IMR-90 (cell line): Measurements from ENCODE around the gene CEP63. TPM values are rescaled to one million over a fixed set of nuclear protein-coding genes. Genes with fewer than 3 reads are reported as not detected.

Experiments used
- ATAC-seq: fragments of 200-7000 bp; cut with Tn5 transposase; 2 replicates; pipeline ENCODE4 v1.9.1; 2020; ENCODE audit warnings: low read depth, mild to moderate bottlenecking, moderate library complexity
- BruUV-seq: library from RNA; stranded (reverse); fragments of 400-500 nt; replicated peaks from 2 replicates; lab custom pipeline; 2021; lab: Mats Ljungman, UMichigan
- CTCF ChIA-PET: fragments of 300-600 bp; formaldehyde crosslinking; extraction: SDS; loops from one replicate; lab custom pipeline; 2021; ENCODE audit warnings: antibody characterized with exemption; lab: Yijun Ruan, JAX
- POLR2A ChIA-PET: fragments of 300-600 bp; sonication (Branson Sonifier 250); formaldehyde crosslinking; loops from one replicate; lab custom pipeline; 2022; ENCODE audit warnings: antibody characterized with exemption; ENCODE audit not compliant: unreplicated experiment; lab: Charles Lee
- DNase-seq: peaks from one replicate; pipeline ENCODE4 v3.0.0; 2013
- H2AFZ ChIP-seq: replicated peaks from 2 replicates; pipeline ENCODE3; 2013; ENCODE audit warnings: low read length, mild to moderate bottlenecking; ENCODE audit not compliant: poor library complexity
- H2AK5ac ChIP-seq: 2 replicates; pipeline ENCODE4 v1.6.1; 2013; ENCODE audit warnings: low read depth, low read length, inconsistent platforms
- H2AK9ac ChIP-seq: replicated peaks from 2 replicates; pipeline ENCODE3; 2013; ENCODE audit warnings: mild to moderate bottlenecking, low read depth, low read length, moderate library complexity; ENCODE audit not compliant: poor library complexity
- H2BK120ac ChIP-seq: 2 replicates; pipeline ENCODE4 v1.6.1; 2013; ENCODE audit warnings: low read depth, low read length, inconsistent platforms
- H2BK15ac ChIP-seq: 3 replicates; pipeline ENCODE4 v1.6.1; 2013; ENCODE audit warnings: low read depth, low read length, inconsistent platforms
- H2BK20ac ChIP-seq: 2 replicates; pipeline ENCODE4 v1.6.1; 2013; ENCODE audit warnings: low read depth, mild to moderate bottlenecking, inconsistent platforms, low read length, moderate library complexity
- H2BK5ac ChIP-seq: 2 replicates; pipeline ENCODE4 v1.6.1; 2013; ENCODE audit warnings: mild to moderate bottlenecking, low read depth, low read length, inconsistent platforms; ENCODE audit not compliant: poor library complexity, severe bottlenecking
- H3K14ac ChIP-seq: replicated peaks from 2 replicates; pipeline ENCODE4 v1.6.1; 2013; ENCODE audit warnings: low read depth, low read length, inconsistent platforms
- H3K18ac ChIP-seq: 2 replicates; pipeline ENCODE4 v1.6.1; 2013; ENCODE audit warnings: low read depth, low read length, control low read depth
- H3K23ac ChIP-seq: 2 replicates; pipeline ENCODE4 v1.6.1; 2013; ENCODE audit warnings: low read depth, low read length, inconsistent platforms
- H3K27ac ChIP-seq: 2 replicates; pipeline ENCODE4 v1.5.1; 2013; ENCODE audit warnings: mild to moderate bottlenecking, control low read depth, low read length; ENCODE audit not compliant: insufficient read depth
- H3K27me3 ChIP-seq: 2 replicates; pipeline ENCODE4 v1.6.1; 2013; ENCODE audit warnings: low read length; ENCODE audit not compliant: control insufficient read depth, insufficient read depth
- H3K36me3 ChIP-seq: 2 replicates; pipeline ENCODE4 v1.6.1; 2013; ENCODE audit warnings: low read length, mixed read lengths; ENCODE audit not compliant: control insufficient read depth, insufficient read depth
- H3K4ac ChIP-seq: 2 replicates; pipeline ENCODE4 v1.6.1; 2013; ENCODE audit warnings: low read depth, low read length, inconsistent platforms
- H3K4me1 ChIP-seq: 2 replicates; pipeline ENCODE4 v1.6.1; 2013; ENCODE audit warnings: low read length, mixed read lengths; ENCODE audit not compliant: control insufficient read depth, insufficient read depth
- H3K4me2 ChIP-seq: 2 replicates; pipeline ENCODE4 v1.6.1; 2013; ENCODE audit warnings: low read depth, mild to moderate bottlenecking, control low read depth, low read length, moderate library complexity
- H3K4me3 ChIP-seq: 2 replicates; pipeline ENCODE4 v1.5.1; 2013; ENCODE audit warnings: low read depth, mild to moderate bottlenecking, control low read depth, low read length, moderate library complexity; ENCODE audit not compliant: insufficient read depth
- H3K56ac ChIP-seq: 2 replicates; pipeline ENCODE4 v1.6.1; 2013; ENCODE audit warnings: low read length, inconsistent platforms; ENCODE audit not compliant: insufficient read depth; ENCODE audit errors: extremely low read depth
- H3K79me1 ChIP-seq, 2 experiments: 2 replicates each; pipeline ENCODE4 v1.6.1; 2013; ENCODE audit warnings: low read length in 2 of 2, inconsistent platforms in 1 of 2, low read depth in 1 of 2
- H3K9ac ChIP-seq: 2 replicates; pipeline ENCODE4 v1.6.1; 2013; ENCODE audit warnings: low read depth, low read length, control low read depth
- H3K9me1 ChIP-seq: 2 replicates; pipeline ENCODE4 v1.6.1; 2013; ENCODE audit warnings: low read length, inconsistent platforms; ENCODE audit not compliant: insufficient read depth
- H3K9me3 ChIP-seq: 2 replicates; pipeline ENCODE4 v1.6.1; 2013; ENCODE audit warnings: low read length; ENCODE audit not compliant: control insufficient read depth, insufficient read depth
- H4K20me1 ChIP-seq: 2 replicates; pipeline ENCODE4 v1.6.1; 2013; ENCODE audit warnings: low read length, inconsistent platforms; ENCODE audit not compliant: insufficient read depth
- H4K5ac ChIP-seq: 2 replicates; pipeline ENCODE4 v1.6.1; 2013; ENCODE audit warnings: mild to moderate bottlenecking, low read depth, low read length, control low read depth
- H4K8ac ChIP-seq, 2 experiments: 2 replicates each; pipeline ENCODE4 v1.6.1; 2013; ENCODE audit warnings: low read depth in 2 of 2, low read length in 2 of 2, control low read depth in 1 of 2, inconsistent platforms in 1 of 2
- H4K91ac ChIP-seq: 2 replicates; pipeline ENCODE4 v1.6.1; 2013; ENCODE audit warnings: low read depth, low read length, inconsistent platforms; ENCODE audit not compliant: insufficient read depth
- BHLHE40 ChIP-seq: fragments of 150-350 bp; IDR thresholded peaks from 2 replicates; pipeline ENCODE4 v1.6.1; 2016; ENCODE audit warnings: mild to moderate bottlenecking, low read depth, low read length
- CHD1 ChIP-seq: IDR thresholded peaks from 2 replicates; pipeline ENCODE4 v1.6.1; 2012; ENCODE audit warnings: low read depth, low read length, improper control_type of control experiment
- FOS ChIP-seq: fragments of 150-350 bp; IDR thresholded peaks from 2 replicates; pipeline ENCODE4 v1.6.1; 2016; ENCODE audit warnings: low read depth, low read length
- MAFK ChIP-seq: IDR thresholded peaks from 2 replicates; pipeline ENCODE4 v1.6.1; 2012; ENCODE audit warnings: low read depth, low read length, improper control_type of control experiment
- MAZ ChIP-seq: IDR thresholded peaks from 2 replicates; pipeline ENCODE4 v1.6.1; 2012; ENCODE audit warnings: low read depth, mild to moderate bottlenecking, low read length, improper control_type of control experiment, moderate library complexity, borderline replicate concordance
- MXI1 ChIP-seq: IDR thresholded peaks from 2 replicates; pipeline ENCODE4 v1.6.1; 2012; ENCODE audit warnings: low read depth, mild to moderate bottlenecking, low read length, moderate library complexity, borderline replicate concordance
- NFE2L2 ChIP-seq: fragments of 150-350 bp; IDR thresholded peaks from 2 replicates; pipeline ENCODE4 v1.6.1; 2016; ENCODE audit warnings: low read depth, mild to moderate bottlenecking, low read length
- POLR2A ChIP-seq: IDR thresholded peaks from 2 replicates; pipeline ENCODE4 v1.6.1; 2012; ENCODE audit warnings: mild to moderate bottlenecking, low read depth, low read length
- RAD21 ChIP-seq: IDR thresholded peaks from 2 replicates; pipeline ENCODE4 v1.6.1; 2012; ENCODE audit warnings: low read length, improper control_type of control experiment
- RCOR1 ChIP-seq: IDR thresholded peaks from 2 replicates; pipeline ENCODE4 v1.6.1; 2012; ENCODE audit warnings: mild to moderate bottlenecking, low read length, improper control_type of control experiment; ENCODE audit not compliant: insufficient replicate concordance
- RFX5 ChIP-seq: IDR thresholded peaks from 2 replicates; pipeline ENCODE4 v1.8.0; 2012; ENCODE audit warnings: low read depth, mild to moderate bottlenecking, low read length, moderate library complexity
- SMC3 ChIP-seq: fragments of 150-350 bp; IDR thresholded peaks from 2 replicates; pipeline ENCODE4 v1.6.1; 2016; ENCODE audit warnings: low read depth, mild to moderate bottlenecking, antibody characterized with exemption, low read length, moderate library complexity
- WGBS, 2 experiments: methylation state at CpG; one replicate each; pipeline versions ENCODE4 v1.1.5 to v1.1.7; 2013; ENCODE audit warnings: missing lambda C conversion rate in 2 of 2; ENCODE audit not compliant: insufficient read length in 1 of 2; ENCODE audit errors: extremely low coverage in 2 of 2; 5-methylcytosine and 5-hydroxymethylcytosine counted together
- dilution Hi-C: fragments of 300-500 bp; cut with HindIII; formaldehyde crosslinking; loops from one replicate; pipeline ENCODE4 v1.14.3; 2018; ENCODE audit warnings: low sequenced_read_pairs; ENCODE audit not compliant: unreplicated experiment
- in situ Hi-C: fragments of 300-500 bp; cut with MboI; formaldehyde crosslinking; loops from 3 replicates; pipeline ENCODE4 v1.14.3; 2019; ENCODE audit warnings: low sequenced_read_pairs, inconsistent platforms, mixed read lengths
- intact Hi-C: fragments of 100-400 bp; cut with micrococcal nuclease; formaldehyde crosslinking; loops from 2 replicates; pipeline ENCODE4 v1.10.0; 2022
- polyA plus RNA-seq, 3 experiments: library from polyadenylated mRNA; depleted of rRNA; stranded (reverse); fragments of >200 nt; gene quantifications; 2 replicates each; pipeline ENCODE4 v1.2.3, GENCODE V29; 2012; ENCODE audit warnings: low replicate concordance in 1 of 3
- total RNA-seq: library from RNA; depleted of rRNA; stranded (reverse); fragments of >200 nt; gene quantifications from 2 replicates; pipeline ENCODE4 v1.2.3, GENCODE V29; 2012
- TF ChIP-seq, protein P1 (sequence below): fragments of 150-350 bp; IDR thresholded peaks from 2 replicates; pipeline ENCODE4 v1.6.1; 2017; ENCODE audit warnings: mild to moderate bottlenecking, antibody characterized with exemption, low read length, low read depth
- TF ChIP-seq, protein P2 (sequence below): conservative IDR thresholded peaks from 2 replicates; pipeline ENCODE4 v1.5.1; 2012; ENCODE audit warnings: mild to moderate bottlenecking, low read depth, low read length, improper control_type of control experiment
- TF ChIP-seq, protein P3 (sequence below): fragments of 150-350 bp; IDR thresholded peaks from 2 replicates; pipeline ENCODE4 v1.6.1; 2016; ENCODE audit warnings: low read depth, mild to moderate bottlenecking, low read length, moderate library complexity, borderline replicate concordance

CEP63 gene
- total and polyA plus RNA-seq, 2 of the 4 experiments (the other 2 are of a cell fraction): 6.5 to 9.1 TPM

GRCh38 chr3:134472831-134473230, 13.0 kb upstream of the CEP63 start:
- Histone ChIP-seq H3K9me3 (no peaks in the 10 kb centered on the region), H4K8ac (peak overlapping the region; percentile 15 to 32; a peak in 2 of 4 replicates), H2BK120ac (peak overlapping the region; percentile 91), H2BK15ac (peak overlapping the region; percentile 82; the same call in 2 of the 3 replicates), H2BK5ac (peak overlapping the region; percentile 85), H3K23ac (0 out of 2 replicates have a peak overlapping the region, but pooled peaks have one; percentile 69), H3K27ac (0 out of 2 replicates have a peak overlapping the region, but pooled peaks have one; percentile 6), H2BK20ac (peak overlapping the region; percentile 92), H3K18ac (no peak overlapping the region), H3K9ac (no peak overlapping the region), H3K79me1 (peaks cover 13 to 51% of the 10 kb centered on the region in 2 experiments), H2AK5ac (peak overlapping the region; percentile 84), H3K36me3 (0 out of 2 replicates have a peak, but pooled peaks cover 4% of the 10 kb centered on the region), H3K14ac (0 out of 2 replicates have a peak overlapping the region, but pooled peaks have one; percentile 37), H3K4me3 (no peak overlapping the region), H3K4ac (peak overlapping the region; percentile 86), H4K91ac (peak overlapping the region; percentile 75), H2AFZ (no peak overlapping the region), H3K9me1 (peaks cover 26% of the 10 kb centered on the region), H4K20me1 (no peaks in the 10 kb centered on the region), H3K4me1 (peaks cover 20% of the 10 kb centered on the region), H3K4me2 (no peak overlapping the region), H3K56ac (no peak overlapping the region), H2AK9ac (no peak overlapping the region), H3K27me3 (no peaks in the 10 kb centered on the region), H4K5ac (peak overlapping the region; percentile 32; the same call in 1 of the 2 replicates)
- ChIA-PET CTCF (interaction anchor here (0.9 to 4.5 kb wide), 5 partner anchors 12 to 164 kb away, joined by 3 to 38 read pairs (median 4); no protein-coding TSS in a partner anchor), POLR2A (interaction anchor here (0.6 to 2.5 kb wide), 3 partner anchors 13 to 114 kb away, joined by 3 to 8 read pairs (median 5); no protein-coding TSS in a partner anchor)
- dilution Hi-C loops (no loop called here), in situ Hi-C loops (loop anchor here (5.0 kb wide), 1 partner anchor 116 kb away; no protein-coding TSS in a partner anchor), intact Hi-C loops (no loop called here)
- 100% methylated on average over 2 of the region's 6 CpGs; no CpG with 5 or more reads in 1 of the 2 experiments for WGBS, 2 experiments
- BruUV-seq: no TSS peak
- ATAC-seq (no peak), DNase-seq (no peak)
- TF ChIP-seq BHLHE40: no peak
- no peak for TF ChIP-seq RCOR1
- TF ChIP-seq, protein P1, sequence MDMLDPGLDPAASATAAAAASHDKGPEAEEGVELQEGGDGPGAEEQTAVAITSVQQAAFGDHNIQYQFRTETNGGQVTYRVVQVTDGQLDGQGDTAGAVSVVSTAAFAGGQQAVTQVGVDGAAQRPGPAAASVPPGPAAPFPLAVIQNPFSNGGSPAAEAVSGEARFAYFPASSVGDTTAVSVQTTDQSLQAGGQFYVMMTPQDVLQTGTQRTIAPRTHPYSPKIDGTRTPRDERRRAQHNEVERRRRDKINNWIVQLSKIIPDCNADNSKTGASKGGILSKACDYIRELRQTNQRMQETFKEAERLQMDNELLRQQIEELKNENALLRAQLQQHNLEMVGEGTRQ: no peak
- TF ChIP-seq, protein P2, sequence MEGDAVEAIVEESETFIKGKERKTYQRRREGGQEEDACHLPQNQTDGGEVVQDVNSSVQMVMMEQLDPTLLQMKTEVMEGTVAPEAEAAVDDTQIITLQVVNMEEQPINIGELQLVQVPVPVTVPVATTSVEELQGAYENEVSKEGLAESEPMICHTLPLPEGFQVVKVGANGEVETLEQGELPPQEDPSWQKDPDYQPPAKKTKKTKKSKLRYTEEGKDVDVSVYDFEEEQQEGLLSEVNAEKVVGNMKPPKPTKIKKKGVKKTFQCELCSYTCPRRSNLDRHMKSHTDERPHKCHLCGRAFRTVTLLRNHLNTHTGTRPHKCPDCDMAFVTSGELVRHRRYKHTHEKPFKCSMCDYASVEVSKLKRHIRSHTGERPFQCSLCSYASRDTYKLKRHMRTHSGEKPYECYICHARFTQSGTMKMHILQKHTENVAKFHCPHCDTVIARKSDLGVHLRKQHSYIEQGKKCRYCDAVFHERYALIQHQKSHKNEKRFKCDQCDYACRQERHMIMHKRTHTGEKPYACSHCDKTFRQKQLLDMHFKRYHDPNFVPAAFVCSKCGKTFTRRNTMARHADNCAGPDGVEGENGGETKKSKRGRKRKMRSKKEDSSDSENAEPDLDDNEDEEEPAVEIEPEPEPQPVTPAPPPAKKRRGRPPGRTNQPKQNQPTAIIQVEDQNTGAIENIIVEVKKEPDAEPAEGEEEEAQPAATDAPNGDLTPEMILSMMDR: no peak
- TF ChIP-seq FOS: no peak
- TF ChIP-seq MAZ: no peak
- no peak for TF ChIP-seq NFE2L2
- no peak for TF ChIP-seq RAD21
- TF ChIP-seq MAFK: no peak
- TF ChIP-seq RFX5: no peak
- no peak for TF ChIP-seq SMC3
- TF ChIP-seq, protein P3, sequence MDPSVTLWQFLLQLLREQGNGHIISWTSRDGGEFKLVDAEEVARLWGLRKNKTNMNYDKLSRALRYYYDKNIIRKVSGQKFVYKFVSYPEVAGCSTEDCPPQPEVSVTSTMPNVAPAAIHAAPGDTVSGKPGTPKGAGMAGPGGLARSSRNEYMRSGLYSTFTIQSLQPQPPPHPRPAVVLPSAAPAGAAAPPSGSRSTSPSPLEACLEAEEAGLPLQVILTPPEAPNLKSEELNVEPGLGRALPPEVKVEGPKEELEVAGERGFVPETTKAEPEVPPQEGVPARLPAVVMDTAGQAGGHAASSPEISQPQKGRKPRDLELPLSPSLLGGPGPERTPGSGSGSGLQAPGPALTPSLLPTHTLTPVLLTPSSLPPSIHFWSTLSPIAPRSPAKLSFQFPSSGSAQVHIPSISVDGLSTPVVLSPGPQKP: no peak
- TF ChIP-seq MXI1: no peak
- no peak for TF ChIP-seq CHD1
- no peak for TF ChIP-seq POLR2A
